OCI-LY7 (cell line): ENCODE measurements around the gene S100A1.

Experiments used
- EZH2phosphoT487 ChIP-seq: fragments of 200-600 bp; sonication (generic); IDR thresholded peaks from 2 replicates; pipeline ENCODE4 v1.6.1; 2018; ENCODE audit warnings: low read depth, borderline replicate concordance, mild to moderate bottlenecking, mixed run types, antibody characterized with exemption, low read length, moderate library complexity, mixed read lengths
- TF ChIP-seq, protein P1 (sequence below): fragments of 200-600 bp; sonication (generic); conservative IDR thresholded peaks from 2 replicates; pipeline ENCODE4 v1.5.1; 2014; ENCODE audit warnings: mild to moderate bottlenecking, antibody characterized with exemption, low read length, moderate library complexity, mixed read lengths

GRCh38 chr1:153642161-153642560 is 13.9 kb downstream of the S100A1 start:
- TF ChIP-seq, protein P1, sequence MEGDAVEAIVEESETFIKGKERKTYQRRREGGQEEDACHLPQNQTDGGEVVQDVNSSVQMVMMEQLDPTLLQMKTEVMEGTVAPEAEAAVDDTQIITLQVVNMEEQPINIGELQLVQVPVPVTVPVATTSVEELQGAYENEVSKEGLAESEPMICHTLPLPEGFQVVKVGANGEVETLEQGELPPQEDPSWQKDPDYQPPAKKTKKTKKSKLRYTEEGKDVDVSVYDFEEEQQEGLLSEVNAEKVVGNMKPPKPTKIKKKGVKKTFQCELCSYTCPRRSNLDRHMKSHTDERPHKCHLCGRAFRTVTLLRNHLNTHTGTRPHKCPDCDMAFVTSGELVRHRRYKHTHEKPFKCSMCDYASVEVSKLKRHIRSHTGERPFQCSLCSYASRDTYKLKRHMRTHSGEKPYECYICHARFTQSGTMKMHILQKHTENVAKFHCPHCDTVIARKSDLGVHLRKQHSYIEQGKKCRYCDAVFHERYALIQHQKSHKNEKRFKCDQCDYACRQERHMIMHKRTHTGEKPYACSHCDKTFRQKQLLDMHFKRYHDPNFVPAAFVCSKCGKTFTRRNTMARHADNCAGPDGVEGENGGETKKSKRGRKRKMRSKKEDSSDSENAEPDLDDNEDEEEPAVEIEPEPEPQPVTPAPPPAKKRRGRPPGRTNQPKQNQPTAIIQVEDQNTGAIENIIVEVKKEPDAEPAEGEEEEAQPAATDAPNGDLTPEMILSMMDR: no peak
- TF ChIP-seq EZH2phosphoT487: no peak
